NCI-H345 (cell line): ENCODE data around the gene CNGB1.
A peak's percentile ranks its signal among the peaks of the same experiment; 100 is the strongest.
"Not testable (repeated sequence)": the region's sequence is repeated elsewhere in the genome, so short reads cannot be mapped to it uniquely, and the experiment has no call there.

ENCODE experiments used
- DNase-seq: peaks from one replicate; lab custom pipeline; 2025; lab: John Stamatoyannopoulos, UW

CNGB1 gene

GRCh38 chr16:57884655-57885133 is 86.2 kb downstream of the CNGB1 start:
- no peak for DNase-seq

GRCh38 chr16:57883953-57884654 is 86.8 kb downstream of the CNGB1 start:
- DNase-seq: no peak

DNA sequence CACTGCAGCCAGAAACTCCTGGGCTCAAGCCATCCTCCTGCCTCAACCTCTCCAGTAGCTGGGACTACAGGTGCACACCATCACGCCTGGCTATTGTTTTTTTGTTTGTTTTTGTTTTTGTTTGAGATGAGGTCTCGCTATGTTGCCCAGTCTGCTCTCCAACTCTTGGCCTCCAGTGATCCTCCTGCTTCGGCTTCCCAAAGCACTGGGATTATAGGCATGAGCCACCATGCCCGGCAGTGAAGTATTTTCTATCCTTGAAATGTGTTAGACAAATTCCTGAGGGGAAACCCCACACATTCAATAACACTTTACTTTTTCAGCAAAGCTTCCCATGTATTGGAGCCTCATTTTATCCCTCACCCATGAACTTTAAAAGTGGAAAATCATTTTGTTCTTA is 87.4 kb downstream of the CNGB1 start:
- DNase-seq: no peak

GRCh38 chr16:57882792-57883191 is 88.1 kb downstream of the CNGB1 start:
- no peak for DNase-seq

DNA sequence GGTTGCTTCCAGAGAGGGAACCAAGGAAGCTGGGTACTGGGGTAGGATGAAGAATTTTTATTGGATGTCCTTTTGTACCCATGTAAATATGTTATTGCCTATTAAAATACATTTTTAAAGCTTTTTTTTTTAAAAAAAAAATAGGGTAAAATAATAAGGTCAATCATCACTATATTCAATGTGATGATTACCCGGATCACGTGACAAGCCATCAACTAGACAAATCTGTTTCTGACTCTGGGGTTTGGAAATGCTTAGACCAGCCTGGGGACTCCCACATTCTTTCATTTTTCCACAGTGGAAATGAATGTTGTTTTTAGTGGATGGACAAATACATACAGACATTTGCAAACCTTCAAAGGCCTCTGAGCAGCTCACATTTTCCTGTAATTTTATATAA is 88.7 kb downstream of the CNGB1 start:
- no peak for DNase-seq

- no peak for DNase-seq
Observed at GRCh38 chr16:57878586-57878985, 92.3 kb downstream of the CNGB1 start.

DNA sequence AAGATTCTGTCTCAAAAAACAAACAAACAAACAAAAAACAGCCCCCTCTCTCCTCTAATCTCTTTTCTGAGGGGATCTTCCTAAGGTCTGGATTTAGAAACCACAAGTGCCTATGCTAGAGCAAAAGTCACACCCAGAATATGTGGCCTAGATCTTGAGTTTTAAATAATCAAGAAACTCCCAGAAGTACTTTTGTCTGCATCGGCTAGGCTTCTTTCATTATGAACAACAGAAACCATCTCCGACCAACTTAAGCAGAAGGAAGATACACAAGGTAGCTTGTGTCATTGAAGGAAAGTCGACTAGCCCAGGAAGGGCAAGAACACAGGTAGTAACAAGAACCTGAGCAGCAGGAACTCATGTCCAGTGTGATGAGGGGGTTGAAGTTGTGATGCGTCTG is 94.7 kb downstream of the CNGB1 start:
- DNase-seq: no peak

DNA sequence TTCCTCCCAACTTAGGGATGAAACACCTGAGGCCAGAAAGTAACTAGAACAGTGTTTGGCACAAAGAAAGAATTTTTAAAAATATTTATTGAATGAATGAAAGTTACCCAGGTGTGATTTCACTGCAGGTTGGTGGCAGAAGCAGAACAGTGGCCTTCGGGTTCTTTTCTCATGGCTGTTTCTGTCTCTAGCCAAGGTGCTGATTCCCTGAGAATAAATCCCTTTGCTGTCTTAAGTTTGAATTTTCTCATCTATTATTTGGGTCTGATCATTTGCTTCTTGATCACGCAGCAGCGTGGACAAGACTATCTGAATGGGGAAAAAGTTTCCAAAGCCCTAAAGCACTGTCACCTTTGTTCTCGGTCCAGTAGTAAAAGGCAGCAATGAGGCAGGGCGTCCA is 95.6 kb downstream of the CNGB1 start:
- DNase-seq: no peak

DNA sequence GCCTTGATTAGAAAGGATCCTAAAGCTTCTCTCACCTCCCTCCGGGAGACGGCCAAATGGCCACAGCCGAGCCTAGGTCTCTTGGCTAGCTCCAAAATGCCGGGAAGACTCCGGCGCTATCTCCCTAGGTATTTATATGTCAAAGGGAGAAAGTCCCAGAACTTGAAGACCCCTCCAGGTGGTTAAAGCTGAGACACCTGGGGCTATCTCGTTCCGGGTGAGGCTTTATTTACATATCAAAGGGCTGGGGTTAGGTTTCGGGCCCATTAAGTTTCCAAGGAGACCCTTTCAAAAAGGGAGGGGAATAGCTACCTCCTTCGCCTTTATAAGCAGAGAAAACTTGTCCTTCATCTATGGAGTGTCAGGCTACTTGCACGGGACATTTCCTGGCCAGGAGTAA is 97.7 kb downstream of the CNGB1 start:
- peak; percentile 4 for DNase-seq

- not testable (repeated sequence) for DNase-seq
Observed at GRCh38 chr16:57872764-57873163, 98.2 kb downstream of the CNGB1 start.

DNA sequence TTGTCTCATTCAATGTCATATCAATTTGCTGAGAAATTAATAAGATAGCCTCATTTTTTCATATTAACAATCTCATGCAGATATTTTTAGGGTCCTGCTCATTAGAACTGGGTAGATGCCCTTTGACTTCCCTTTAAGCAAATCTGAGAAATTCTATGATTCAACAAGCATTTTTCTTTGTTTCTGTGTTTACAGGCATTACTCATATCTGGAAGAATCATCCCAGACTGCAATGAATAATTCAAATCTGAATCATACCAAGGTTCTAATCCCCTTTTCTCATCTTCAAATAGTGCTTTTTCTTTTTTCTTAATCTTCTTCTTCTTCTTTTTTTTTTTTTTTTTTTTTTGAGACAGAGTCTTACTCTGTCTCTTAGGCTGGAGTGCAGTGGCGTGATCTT is 99.5 kb downstream of the CNGB1 start:
- no peak for DNase-seq

DNA sequence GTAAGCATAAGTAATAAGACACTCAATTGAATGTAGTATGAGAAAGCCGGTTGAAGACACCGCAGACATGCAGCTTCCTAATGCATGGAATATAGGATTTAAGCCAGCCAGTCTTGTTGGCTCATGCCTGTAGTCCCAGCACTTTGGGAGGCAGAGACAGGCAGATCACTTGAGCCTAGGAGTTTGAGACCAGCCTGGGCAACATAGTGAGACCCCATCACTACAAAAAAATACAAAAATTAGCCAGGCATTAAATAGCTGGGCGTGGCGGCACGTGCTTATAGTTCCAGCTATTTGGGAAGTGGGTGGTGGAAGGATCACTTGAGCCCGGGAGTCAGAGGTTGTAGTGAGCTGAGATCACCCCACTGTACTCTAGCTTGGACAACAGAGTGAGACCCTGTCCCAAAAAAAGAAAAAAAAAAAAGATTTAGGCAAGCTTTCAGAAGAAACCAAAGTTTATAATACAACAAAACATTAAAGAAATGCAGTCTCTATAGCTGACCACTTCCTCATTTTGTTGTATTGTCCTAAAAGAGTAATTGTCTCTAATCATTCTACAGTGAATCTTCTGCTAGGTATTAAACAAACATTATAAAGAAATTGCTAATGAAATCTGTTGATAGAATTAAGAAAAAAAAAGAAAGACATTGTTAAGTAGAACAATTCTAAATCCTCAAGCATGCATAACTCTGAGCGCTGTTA is 100.0 kb downstream of the CNGB1 start:
- DNase-seq: no peak

DNA sequence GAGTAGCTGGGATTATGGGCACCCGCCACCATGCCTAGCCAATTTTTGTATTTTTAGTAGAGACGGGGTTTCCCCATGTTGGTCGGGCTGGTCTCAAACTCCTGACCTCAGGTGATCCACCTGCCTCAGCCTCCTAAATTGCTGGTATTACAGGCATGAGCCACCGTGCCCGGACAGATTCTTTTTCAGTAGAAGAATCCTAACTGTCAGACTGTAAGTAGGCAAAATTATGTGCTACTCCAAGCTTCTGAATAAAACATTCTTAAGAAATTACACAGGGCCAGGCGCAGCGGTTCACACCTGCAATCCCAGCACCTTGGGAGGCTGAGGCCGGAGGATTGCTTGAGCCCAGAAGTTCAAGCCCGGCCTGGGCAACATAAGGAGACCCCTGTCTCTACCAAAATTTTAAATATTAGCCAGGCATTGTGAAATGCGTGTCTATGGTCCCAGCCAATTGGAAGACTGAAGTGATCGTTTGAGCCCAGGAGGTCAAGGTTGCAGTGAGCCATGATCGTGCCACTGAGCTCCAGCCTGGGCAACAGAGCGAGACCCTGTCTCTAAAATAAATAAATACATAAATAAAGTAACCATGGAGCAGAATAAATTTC is 101.9 kb downstream of the CNGB1 start:
- DNase-seq: no peak

DNA sequence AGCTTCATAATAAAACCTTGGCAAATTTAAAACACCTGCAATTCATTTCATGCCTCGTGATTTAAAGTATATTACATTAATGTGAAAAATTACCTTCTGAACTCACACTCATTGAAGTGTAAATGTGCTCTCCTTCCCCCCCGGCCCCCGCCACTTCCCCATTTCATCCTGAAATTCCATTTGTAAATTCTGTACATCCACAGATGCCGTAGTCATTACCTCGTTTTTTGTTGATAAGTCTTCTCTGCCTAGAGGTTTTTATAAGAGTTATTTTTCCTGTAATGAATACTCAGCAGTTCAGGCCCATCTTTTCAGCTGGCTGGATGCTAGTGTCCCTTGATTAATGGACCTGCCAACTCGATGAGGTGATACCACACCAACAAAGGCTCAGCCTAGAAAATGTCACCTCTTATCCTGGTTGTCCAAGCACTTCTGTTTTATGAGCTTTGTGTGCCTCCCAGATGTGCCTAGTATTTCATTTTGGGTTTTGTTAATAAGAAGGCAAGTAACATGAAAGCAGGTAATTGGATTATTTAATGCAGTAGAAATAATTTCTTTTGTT is 103.8 kb downstream of the CNGB1 start:
- DNase-seq: peak; percentile 70

- no peak for DNase-seq
Observed at GRCh38 chr16:57866529-57866918, 104.4 kb downstream of the CNGB1 start.

GRCh38 chr16:57865746-57866528 is 105.0 kb downstream of the CNGB1 start:
- DNase-seq: no peak

DNA sequence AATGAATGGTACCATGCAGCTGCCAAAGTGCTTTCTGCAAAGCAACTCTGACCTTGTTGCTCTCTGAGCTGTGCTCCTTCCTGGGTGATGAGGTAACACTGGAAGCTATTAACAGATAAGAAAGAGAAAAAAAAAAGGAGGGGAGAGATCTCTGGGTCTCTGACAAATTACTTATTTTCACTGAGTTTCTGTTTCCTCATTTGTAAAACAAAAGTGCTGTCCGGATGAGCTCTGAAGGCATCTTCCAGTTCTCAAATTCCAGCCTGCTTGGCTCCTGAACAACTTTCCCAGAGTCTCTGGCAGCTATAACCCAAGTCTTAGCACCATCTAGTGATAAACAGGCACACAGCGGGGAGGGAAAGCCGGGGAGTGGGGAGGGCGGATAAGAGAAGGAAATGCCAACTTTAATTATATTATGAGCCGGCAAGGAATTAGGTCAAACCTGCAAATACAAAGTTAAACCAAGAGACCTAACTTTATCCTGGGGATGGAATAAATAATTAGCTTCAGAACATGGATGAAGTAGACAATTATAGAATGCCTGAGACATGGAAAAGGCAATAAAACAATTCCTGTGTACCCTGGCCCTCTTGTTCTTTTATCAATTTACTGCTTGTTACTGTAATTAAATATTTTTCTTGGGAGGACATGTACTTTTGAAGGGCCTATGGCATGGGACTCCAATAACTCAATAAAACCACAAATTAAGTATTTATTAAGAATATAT is 107.3 kb downstream of the CNGB1 start:
- DNase-seq: peak; percentile 40

DNA sequence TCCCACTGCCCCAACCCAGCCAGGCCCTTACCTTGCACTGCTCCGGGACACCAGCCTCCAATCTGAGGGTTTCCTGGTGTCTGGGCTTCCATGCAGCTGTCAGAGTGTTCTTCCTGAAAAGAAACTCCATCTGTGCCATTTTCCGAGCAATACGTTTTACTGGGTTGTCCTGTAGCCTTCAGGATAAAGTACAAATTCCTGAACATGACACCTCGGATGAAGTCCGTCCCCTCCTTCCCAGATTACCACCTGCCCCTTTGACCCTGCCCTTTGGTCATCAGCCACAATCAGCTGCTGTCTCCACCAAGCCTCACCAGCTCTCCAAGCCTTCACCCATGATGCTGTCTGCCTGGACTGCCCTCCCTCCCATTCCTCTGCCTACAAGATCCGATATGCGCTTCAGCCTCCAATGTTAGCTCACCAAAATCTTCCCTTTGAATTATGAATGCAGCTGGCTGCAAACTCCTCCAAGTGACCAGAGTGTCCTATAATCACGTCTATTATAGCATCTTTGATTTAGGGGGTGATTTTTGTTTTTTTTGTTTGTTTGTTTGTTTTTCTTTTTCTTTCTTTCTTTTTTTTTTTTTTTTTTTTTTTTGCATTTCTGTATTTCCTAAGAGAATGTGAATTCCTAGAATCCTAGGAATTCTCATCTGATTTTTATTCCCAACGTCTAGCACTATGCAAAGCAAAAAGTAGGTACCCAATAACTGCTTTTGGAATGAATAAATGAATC is 108.1 kb downstream of the CNGB1 start:
- no peak for DNase-seq

- no peak for DNase-seq
Observed at GRCh38 chr16:57859331-57859730, 111.6 kb downstream of the CNGB1 start.

DNA sequence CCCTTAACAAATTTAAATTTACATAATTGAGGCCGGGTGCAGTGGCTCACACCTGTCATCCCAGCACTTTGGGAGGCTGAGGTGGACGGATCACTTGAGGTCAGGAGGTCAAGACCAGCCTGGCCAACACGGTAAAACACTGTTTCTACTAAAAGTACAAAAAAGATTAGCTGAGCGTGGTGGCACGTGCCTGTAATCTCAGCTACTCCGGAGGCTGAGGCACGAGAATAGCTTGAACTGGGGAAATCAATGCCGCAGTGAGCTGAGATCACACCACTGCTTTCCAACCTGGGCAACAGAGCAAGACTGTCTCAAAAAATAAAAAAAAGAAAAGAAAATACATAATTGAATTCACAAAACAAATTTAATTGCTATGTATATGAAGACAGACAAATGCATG is 112.3 kb downstream of the CNGB1 start:
- DNase-seq: no peak

DNA sequence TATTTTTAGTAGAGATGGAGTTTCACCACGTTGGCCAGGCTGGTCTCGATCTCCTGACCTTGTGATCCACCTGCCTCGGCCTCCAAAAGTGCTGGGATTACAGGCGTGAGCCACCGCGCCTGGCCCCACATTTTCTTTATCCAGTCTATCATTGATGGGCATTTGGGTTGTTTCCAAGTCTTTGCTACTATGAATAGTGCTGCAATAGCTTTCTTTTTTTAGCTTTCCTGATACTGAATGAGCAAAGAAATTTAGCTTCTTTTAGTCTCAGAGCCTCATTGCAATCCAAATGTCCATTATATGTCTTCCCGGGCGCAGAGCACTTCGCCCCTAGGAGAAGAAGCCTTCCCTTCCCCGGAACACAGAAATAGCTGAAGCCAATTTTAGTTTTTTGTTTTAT is 112.9 kb downstream of the CNGB1 start:
- DNase-seq: not testable (repeated sequence)
